Fibroblast of villous mesenchyme (primary cell): ENCODE measurements around the gene DAGLA. TPM values are rescaled to one million over a fixed set of nuclear protein-coding genes. Genes with fewer than 3 reads are reported as not detected.

Experiments
- DNase-seq: peaks from one replicate; pipeline ENCODE4 v3.0.0-alpha.2; 2010; ENCODE audit warnings: low read depth
- H3K4me3 ChIP-seq: 2 replicates; pipeline ENCODE4 v1.5.1; 2011; ENCODE audit warnings: low read depth, mild to moderate bottlenecking, low read length
- total RNA-seq: library from RNA; depleted of rRNA; stranded (reverse); fragments of >200 nt; gene quantifications from 2 replicates; pipeline ENCODE4 v1.2.3, GENCODE V29; 2012
- TF ChIP-seq, protein P1 (sequence below): IDR thresholded peaks from 2 replicates; pipeline ENCODE4 v1.5.1; 2012; ENCODE audit warnings: low read depth, mild to moderate bottlenecking, low read length; ENCODE audit not compliant: insufficient read depth

Gene DAGLA, protein sequence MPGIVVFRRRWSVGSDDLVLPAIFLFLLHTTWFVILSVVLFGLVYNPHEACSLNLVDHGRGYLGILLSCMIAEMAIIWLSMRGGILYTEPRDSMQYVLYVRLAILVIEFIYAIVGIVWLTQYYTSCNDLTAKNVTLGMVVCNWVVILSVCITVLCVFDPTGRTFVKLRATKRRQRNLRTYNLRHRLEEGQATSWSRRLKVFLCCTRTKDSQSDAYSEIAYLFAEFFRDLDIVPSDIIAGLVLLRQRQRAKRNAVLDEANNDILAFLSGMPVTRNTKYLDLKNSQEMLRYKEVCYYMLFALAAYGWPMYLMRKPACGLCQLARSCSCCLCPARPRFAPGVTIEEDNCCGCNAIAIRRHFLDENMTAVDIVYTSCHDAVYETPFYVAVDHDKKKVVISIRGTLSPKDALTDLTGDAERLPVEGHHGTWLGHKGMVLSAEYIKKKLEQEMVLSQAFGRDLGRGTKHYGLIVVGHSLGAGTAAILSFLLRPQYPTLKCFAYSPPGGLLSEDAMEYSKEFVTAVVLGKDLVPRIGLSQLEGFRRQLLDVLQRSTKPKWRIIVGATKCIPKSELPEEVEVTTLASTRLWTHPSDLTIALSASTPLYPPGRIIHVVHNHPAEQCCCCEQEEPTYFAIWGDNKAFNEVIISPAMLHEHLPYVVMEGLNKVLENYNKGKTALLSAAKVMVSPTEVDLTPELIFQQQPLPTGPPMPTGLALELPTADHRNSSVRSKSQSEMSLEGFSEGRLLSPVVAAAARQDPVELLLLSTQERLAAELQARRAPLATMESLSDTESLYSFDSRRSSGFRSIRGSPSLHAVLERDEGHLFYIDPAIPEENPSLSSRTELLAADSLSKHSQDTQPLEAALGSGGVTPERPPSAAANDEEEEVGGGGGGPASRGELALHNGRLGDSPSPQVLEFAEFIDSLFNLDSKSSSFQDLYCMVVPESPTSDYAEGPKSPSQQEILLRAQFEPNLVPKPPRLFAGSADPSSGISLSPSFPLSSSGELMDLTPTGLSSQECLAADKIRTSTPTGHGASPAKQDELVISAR
- total RNA-seq, result 2.2 and 2.6 TPM in 2 replicates

- TF ChIP-seq, protein P1, sequence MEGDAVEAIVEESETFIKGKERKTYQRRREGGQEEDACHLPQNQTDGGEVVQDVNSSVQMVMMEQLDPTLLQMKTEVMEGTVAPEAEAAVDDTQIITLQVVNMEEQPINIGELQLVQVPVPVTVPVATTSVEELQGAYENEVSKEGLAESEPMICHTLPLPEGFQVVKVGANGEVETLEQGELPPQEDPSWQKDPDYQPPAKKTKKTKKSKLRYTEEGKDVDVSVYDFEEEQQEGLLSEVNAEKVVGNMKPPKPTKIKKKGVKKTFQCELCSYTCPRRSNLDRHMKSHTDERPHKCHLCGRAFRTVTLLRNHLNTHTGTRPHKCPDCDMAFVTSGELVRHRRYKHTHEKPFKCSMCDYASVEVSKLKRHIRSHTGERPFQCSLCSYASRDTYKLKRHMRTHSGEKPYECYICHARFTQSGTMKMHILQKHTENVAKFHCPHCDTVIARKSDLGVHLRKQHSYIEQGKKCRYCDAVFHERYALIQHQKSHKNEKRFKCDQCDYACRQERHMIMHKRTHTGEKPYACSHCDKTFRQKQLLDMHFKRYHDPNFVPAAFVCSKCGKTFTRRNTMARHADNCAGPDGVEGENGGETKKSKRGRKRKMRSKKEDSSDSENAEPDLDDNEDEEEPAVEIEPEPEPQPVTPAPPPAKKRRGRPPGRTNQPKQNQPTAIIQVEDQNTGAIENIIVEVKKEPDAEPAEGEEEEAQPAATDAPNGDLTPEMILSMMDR, result peak; percentile 85
- H3K4me3 ChIP-seq, result peak within 1 kb of the TSS; percentile 54
- peak; percentile 51 for DNase-seq
These were observed at the start of gene DAGLA for GRCh38 chr11:61679893-61680621. DAGLA (plus strand) TSS chr11:61680391; CDS start chr11:61720156, 39,765 bp downstream.

DNA sequence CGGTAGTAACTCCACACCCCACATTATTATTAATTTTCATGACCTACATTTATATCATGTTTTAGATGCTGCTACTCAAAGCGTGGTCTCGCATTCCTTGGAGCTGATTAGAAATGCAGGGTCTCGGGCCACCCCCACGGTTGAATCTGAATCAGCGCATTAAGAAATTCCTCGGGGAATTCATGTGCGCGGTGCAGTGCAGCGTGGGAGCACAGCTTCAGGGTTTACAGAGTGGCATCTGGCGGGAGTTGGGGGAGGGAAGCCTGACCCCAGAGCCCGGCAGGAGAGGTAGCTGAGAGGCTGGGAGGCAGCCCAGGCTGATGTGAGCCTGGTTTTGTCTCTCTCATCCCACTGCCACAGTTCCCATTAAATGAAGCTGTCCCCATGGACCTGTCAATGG lies 48.1 kb upstream of the DAGLA start:
- TF ChIP-seq, protein P1, result no peak
- no peak overlapping the region for H3K4me3 ChIP-seq
- no peak for DNase-seq

GRCh38 chr11:61635304-61635703 lies 44.9 kb upstream of the DAGLA start:
- DNase-seq, result no peak
- H3K4me3 ChIP-seq, result no peak overlapping the region
- TF ChIP-seq, protein P1, result no peak

- H3K4me3 ChIP-seq, result no peak overlapping the region
- DNase-seq, result no peak
- TF ChIP-seq, protein P1, result no peak
These were observed 44.4 kb upstream of the DAGLA start for GRCh38 chr11:61635787-61636186.

GRCh38 chr11:61636676-61637075 lies 43.5 kb upstream of the DAGLA start:
- no peak overlapping the region for H3K4me3 ChIP-seq
- TF ChIP-seq, protein P1, result no peak
- no peak for DNase-seq

GRCh38 chr11:61637277-61637676 lies 42.9 kb upstream of the DAGLA start:
- TF ChIP-seq, protein P1, result no peak
- DNase-seq, result no peak

More at GRCh38 chr11:61637277-61637676, 42.9 kb upstream of the DAGLA start:
- H3K4me3 ChIP-seq, result no peak overlapping the region
